Fibroblast of lung (primary cell): ENCODE results near the gene GRHL3. TPM values are rescaled to one million over a fixed set of nuclear protein-coding genes. Genes with fewer than 3 reads are reported as not detected.

Experiments
- DNase-seq, 2 donors: peaks; one replicate each; pipeline versions ENCODE4 v3.0.0 to v3.0.0-alpha.2; 2010; ENCODE audit warnings: low read depth in 2 of 2
- H2AFZ ChIP-seq: 2 replicates; pipeline ENCODE4 v1.5.1; 2012; ENCODE audit warnings: low read length, control low read depth, inconsistent platforms
- H3K27ac ChIP-seq: 2 replicates; pipeline ENCODE4 v1.5.1; 2011; ENCODE audit warnings: low read length, control low read depth; ENCODE audit not compliant: insufficient read depth
- H3K27me3 ChIP-seq: 2 replicates; pipeline ENCODE4 v1.5.1; 2011; ENCODE audit warnings: mild to moderate bottlenecking, low read length; ENCODE audit not compliant: control insufficient read depth, insufficient read depth
- H3K36me3 ChIP-seq: 2 replicates; pipeline ENCODE4 v1.5.1; 2011; ENCODE audit warnings: low read length; ENCODE audit not compliant: control insufficient read depth, insufficient read depth
- H3K4me1 ChIP-seq: 2 replicates; pipeline ENCODE4 v1.5.1; 2011; ENCODE audit warnings: low read length; ENCODE audit not compliant: control insufficient read depth, insufficient read depth; ENCODE audit errors: extremely low read depth
- H3K4me2 ChIP-seq: 2 replicates; pipeline ENCODE4 v1.5.1; 2011; ENCODE audit warnings: low read length, control low read depth; ENCODE audit not compliant: insufficient read depth; ENCODE audit errors: extremely low read depth
- H3K4me3 ChIP-seq, 4 experiments: fragments of 200-600 bp in 1 of 4; sonication (generic) in 1 of 4; replicated peaks in 1 of 4; 2 replicates each; pipeline ENCODE4 v1.5.1; 2011 to 2016; ENCODE audit warnings: low read length in 4 of 4, low read depth in 3 of 4, mild to moderate bottlenecking in 3 of 4, control low read depth in 2 of 4, inconsistent platforms in 1 of 4, mixed read lengths in 1 of 4; ENCODE audit not compliant: insufficient read depth in 1 of 4; ENCODE audit errors: control extremely low read depth in 1 of 4
- H3K79me2 ChIP-seq: 2 replicates; pipeline ENCODE4 v1.5.1; 2012; ENCODE audit warnings: mild to moderate bottlenecking, low read length, inconsistent platforms; ENCODE audit not compliant: control insufficient read depth, insufficient read depth
- H3K9ac ChIP-seq: 2 replicates; pipeline ENCODE4 v1.5.1; 2011; ENCODE audit warnings: mild to moderate bottlenecking, low read length, control low read depth; ENCODE audit not compliant: insufficient read depth
- H3K9me3 ChIP-seq: 2 replicates; pipeline ENCODE4 v1.5.1; 2012; ENCODE audit warnings: low read depth, low read length; ENCODE audit not compliant: control insufficient read depth, insufficient read depth
- H4K20me1 ChIP-seq: 2 replicates; pipeline ENCODE4 v1.5.1; 2011; ENCODE audit warnings: low read length; ENCODE audit not compliant: control insufficient read depth, insufficient read depth; ENCODE audit errors: extremely low read depth
- CTCF ChIP-seq, 2 donors: IDR thresholded peaks in 1 of 2; conservative IDR thresholded peaks in 1 of 2; 1 replicate in 1 of 2; 2 replicates in 1 of 2; pipeline ENCODE4 v1.5.1; 2011 to 2012; ENCODE audit warnings: low read length in 2 of 2, control low read depth in 1 of 2, inconsistent platforms in 1 of 2, low read depth in 1 of 2, mild to moderate bottlenecking in 1 of 2
- EZH2 ChIP-seq: IDR thresholded peaks from 2 replicates; pipeline ENCODE4 v1.5.1; 2012; ENCODE audit warnings: low read length, control low read depth, mild to moderate bottlenecking; ENCODE audit errors: missing control alignments
- polyA plus RNA-seq, 2 donors: library from polyadenylated mRNA; depleted of rRNA in 1 of 2; stranded (reverse) in 1 of 2; unstranded in 1 of 2; fragments of >200 nt; gene quantifications; 2 replicates each; pipeline ENCODE4 v1.2.1, GENCODE V29; 2011 to 2012; ENCODE audit warnings: missing spikeins in 1 of 2
- total RNA-seq: library from RNA; depleted of rRNA; stranded (reverse); fragments of >200 nt; gene quantifications from 2 replicates; pipeline ENCODE4 v1.2.1, GENCODE V29; 2014

Gene GRHL3
- total and polyA plus RNA-seq, 2 donors (not counting 1 experiment from before 2014, with no cell fraction given) = 0.03 TPM; not detected in 1

GRCh38 chr1:24343412-24344089, 24.4 kb downstream of the GRHL3 start:
- Histone ChIP-seq H3K4me3 (no peak overlapping the region), H2AFZ (no peak overlapping the region), H3K4me2 (no peak overlapping the region), H4K20me1 (no peaks in the 10 kb centered on the region), H3K79me2 (no peaks in the 10 kb centered on the region), H3K4me1 (no peaks in the 10 kb centered on the region), H3K9ac (no peak overlapping the region), H3K27ac (no peak overlapping the region), H3K27me3 (peaks cover 2% of the 10 kb centered on the region), H3K36me3 (no peaks in the 10 kb centered on the region), H3K9me3 (no peaks in the 10 kb centered on the region)
- DNase-seq = no peak
- TF ChIP-seq CTCF (conservative IDR thresholded peaks at IDR 0.05 in 1 of 2, IDR thresholded peaks at IDR 0.05 in 1 of 2; ENCODE audit: low read depth in 1 of 2, low read length in 2 of 2) (no peak), EZH2 (no peak)

- no peak for TF ChIP-seq CTCF (conservative IDR thresholded peaks at IDR 0.05 in 1 of 2, IDR thresholded peaks at IDR 0.05 in 1 of 2; ENCODE audit: low read depth in 1 of 2, low read length in 2 of 2)
- no peak for TF ChIP-seq EZH2
- no peaks in the 10 kb centered on the region for H3K27me3 ChIP-seq
- no peaks in the 10 kb centered on the region for H3K9me3 ChIP-seq
- no peaks in the 10 kb centered on the region for H4K20me1 ChIP-seq
- H3K27ac ChIP-seq = no peak overlapping the region
- no peak overlapping the region for H3K4me2 ChIP-seq
- no peaks in the 10 kb centered on the region for H3K36me3 ChIP-seq
- H3K4me3 ChIP-seq = no peak overlapping the region
- no peak overlapping the region for H2AFZ ChIP-seq
- DNase-seq = no peak
- no peak overlapping the region for H3K9ac ChIP-seq
- no peaks in the 10 kb centered on the region for H3K79me2 ChIP-seq
- H3K4me1 ChIP-seq = no peaks in the 10 kb centered on the region
Observed at GRCh38 chr1:24344090-24344742, 25.1 kb downstream of the GRHL3 start.

DNA sequence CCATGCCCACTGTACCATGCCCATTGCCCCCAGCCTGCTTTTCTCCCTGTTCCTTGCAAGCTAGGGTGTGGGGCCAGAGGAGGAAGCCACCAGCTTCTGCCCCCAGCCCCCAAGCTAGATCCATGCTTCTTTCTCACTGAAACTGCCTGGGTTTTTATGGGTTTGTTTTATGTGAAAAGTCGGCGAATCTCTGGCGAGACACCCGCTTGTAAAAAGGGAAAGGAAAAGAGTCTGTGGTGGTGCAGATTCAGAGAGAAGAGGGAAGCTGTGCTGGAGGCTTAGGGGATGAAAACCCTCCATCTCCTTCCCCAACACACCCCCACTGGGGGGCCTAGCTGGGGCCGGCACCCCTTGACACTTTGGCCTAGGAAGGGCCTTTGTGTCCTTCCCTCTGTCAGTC, 26.2 kb downstream of the GRHL3 start:
- TF ChIP-seq EZH2 = no peak
- peaks cover 2% of the 10 kb centered on the region for H3K27me3 ChIP-seq
- H3K79me2 ChIP-seq = no peaks in the 10 kb centered on the region
- no peaks in the 10 kb centered on the region for H4K20me1 ChIP-seq
- H3K27ac ChIP-seq = no peak overlapping the region
- H3K4me3 ChIP-seq = no peak overlapping the region
- no peaks in the 10 kb centered on the region for H3K4me1 ChIP-seq
- no peak for DNase-seq
- H3K9ac ChIP-seq = no peak overlapping the region
- H3K4me2 ChIP-seq = no peak overlapping the region
- H2AFZ ChIP-seq = no peak overlapping the region
- H3K9me3 ChIP-seq = no peaks in the 10 kb centered on the region
- no peaks in the 10 kb centered on the region for H3K36me3 ChIP-seq
